Small intestine (tissue), 7 donors: Measurements from ENCODE around the gene MDN1. TPM values are rescaled to one million over a fixed set of nuclear protein-coding genes. Genes with fewer than 3 reads are reported as not detected.

Experiments
- DNase-seq, 2 donors: peaks; one replicate each; pipeline versions ENCODE4 v3.0.0 to v3.0.0-alpha.2; 2013
- FAIRE-seq: peaks from 2 replicates; lab custom pipeline; 2012; peaks lifted over from hg19 to GRCh38; lab: Jason Lieb, UNC
- H3K27ac ChIP-seq, 3 donors: one replicate each; pipeline ENCODE4 v1.5.1; 2013; ENCODE audit warnings: low read length in 2 of 3, mild to moderate bottlenecking in 2 of 3, control low read depth in 1 of 3, inconsistent platforms in 1 of 3, low read depth in 1 of 3, moderate library complexity in 1 of 3
- H3K27me3 ChIP-seq, 3 donors: one replicate each; pipeline ENCODE4 v1.6.1; 2013; ENCODE audit warnings: low read length in 3 of 3, inconsistent platforms in 1 of 3; ENCODE audit not compliant: control insufficient read depth in 3 of 3, insufficient read depth in 3 of 3
- H3K36me3 ChIP-seq, 3 donors: one replicate each; pipeline ENCODE4 v1.6.1; 2013; ENCODE audit warnings: low read length in 3 of 3, inconsistent platforms in 1 of 3, low read depth in 1 of 3, mild to moderate bottlenecking in 1 of 3, moderate library complexity in 1 of 3; ENCODE audit not compliant: control insufficient read depth in 3 of 3, insufficient read depth in 2 of 3
- H3K4me1 ChIP-seq, 3 donors: one replicate each; pipeline ENCODE4 v1.6.1; 2013; ENCODE audit warnings: low read length in 2 of 3, inconsistent platforms in 1 of 3, low read depth in 1 of 3, mild to moderate bottlenecking in 1 of 3, moderate library complexity in 1 of 3; ENCODE audit not compliant: control insufficient read depth in 3 of 3, insufficient read depth in 2 of 3
- H3K4me3 ChIP-seq, 3 donors: one replicate each; pipeline ENCODE4 v1.5.1; 2013; ENCODE audit warnings: low read length in 3 of 3, control low read depth in 1 of 3, inconsistent platforms in 1 of 3, low read depth in 1 of 3, mild to moderate bottlenecking in 1 of 3, moderate library complexity in 1 of 3
- H3K9me3 ChIP-seq, 2 donors: one replicate each; pipeline ENCODE4 v1.6.1; 2013; ENCODE audit warnings: low read depth in 1 of 2, low read length in 1 of 2; ENCODE audit not compliant: control insufficient read depth in 2 of 2, insufficient read depth in 1 of 2
- WGBS, 3 donors: extraction: QIAGEN DNeasy Blood & Tissue Kit; methylation state at CpG; one replicate each; pipeline ENCODE4 v1.1.7; 2013; 5-methylcytosine and 5-hydroxymethylcytosine counted together
- polyA plus RNA-seq, 4 donors: library from polyadenylated mRNA; stranded (reverse) in 3 of 4; unstranded in 1 of 4; fragments of 200-250 nt in 3 of 4; fragments of 120-200 nt in 1 of 4; gene quantifications; one replicate each; pipeline versions ENCODE4 v1.2.1 to v1.2.3, GENCODE V29; 2013
- donor health status: healthy with polysubstance abuse.
- donor health status: control.
- donor health status: control.
- donor health status: Bipolar disorder and iron deficiency.
- donor health status: healthy.

The MDN1 gene
- polyA plus RNA-seq, 4 donors: 8.6 to 24.0 (median 15.3) TPM

GRCh38 chr6:89680150-89680549, 139.4 kb downstream of the MDN1 start:
- 74 to 78% (median 77%) methylated on average over 2 of the region's 2 CpGs for WGBS, 3 donors
- FAIRE-seq: no peak
- peak in 1 of 2 donors; percentile 4 for DNase-seq
- H3K27me3 ChIP-seq: no peaks in the 10 kb centered on the region
- H3K9me3 ChIP-seq: no peaks in the 10 kb centered on the region
- H3K36me3 ChIP-seq: peaks cover 15 to 65% (median 23%) of the 10 kb centered on the region in 3 donors
- H3K27ac ChIP-seq: no peak overlapping the region
- no peak overlapping the region for H3K4me3 ChIP-seq
- H3K4me1 ChIP-seq: no peaks in the 10 kb centered on the region

DNA sequence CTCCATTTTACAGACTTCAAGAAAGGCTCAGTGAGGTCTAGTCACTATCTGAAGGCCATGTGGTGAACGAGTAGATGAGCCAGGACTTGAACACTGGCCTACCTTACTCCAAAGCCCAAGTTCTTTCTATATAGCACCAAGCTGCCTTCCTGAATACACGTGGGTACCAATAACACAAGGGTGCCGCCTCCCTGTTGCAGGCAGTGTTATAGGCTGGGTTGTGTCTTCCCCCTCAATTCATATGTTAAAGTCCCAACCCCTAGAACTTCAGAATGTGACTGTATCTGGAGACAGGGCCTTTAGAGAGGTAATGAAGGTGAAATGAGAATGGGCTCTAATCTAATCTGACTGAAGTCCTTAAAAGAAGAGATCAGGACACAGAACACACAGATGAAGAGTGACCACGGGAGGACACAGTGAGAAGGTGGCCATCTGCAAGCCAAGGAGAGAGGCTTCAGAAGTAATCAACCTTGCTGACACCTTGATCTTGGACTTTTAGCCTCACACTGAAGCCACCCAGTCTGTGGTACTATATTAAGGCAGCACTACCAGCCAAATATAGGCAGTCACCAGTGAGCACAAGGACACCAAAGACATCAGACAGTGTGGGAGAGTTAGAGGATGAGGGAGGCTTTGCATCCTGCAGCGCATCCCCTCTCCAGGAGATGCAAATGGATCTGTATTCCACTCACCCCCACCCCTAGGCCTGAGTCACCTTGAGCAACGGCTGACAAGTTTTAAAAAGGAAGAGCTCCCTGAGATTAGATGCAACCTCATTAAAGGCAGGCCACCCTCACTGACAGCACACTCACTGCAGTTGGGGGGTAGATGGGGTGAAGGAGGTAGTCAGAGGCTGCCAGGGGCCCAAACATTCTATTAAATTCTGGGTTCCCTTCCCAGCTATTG, 140.1 kb downstream of the MDN1 start:
- FAIRE-seq: no peak
- 83 to 85% (median 84%) methylated on average over 6 of the region's 6 CpGs for WGBS, 3 donors
- no peaks in the 10 kb centered on the region for H3K4me1 ChIP-seq

GRCh38 chr6:89678531-89678930, 141.1 kb downstream of the MDN1 start:
- no peak for FAIRE-seq

More for the DNA sequence above, 140.1 kb downstream of the MDN1 start:
- Histone ChIP-seq H3K27ac (no peak overlapping the region), H3K9me3 (no peaks in the 10 kb centered on the region), H3K4me3 (no peak overlapping the region), H3K36me3 (peaks cover 15 to 67% (median 17%) of the 10 kb centered on the region in 3 donors), H3K27me3 (no peaks in the 10 kb centered on the region)
- no peak for DNase-seq

DNA sequence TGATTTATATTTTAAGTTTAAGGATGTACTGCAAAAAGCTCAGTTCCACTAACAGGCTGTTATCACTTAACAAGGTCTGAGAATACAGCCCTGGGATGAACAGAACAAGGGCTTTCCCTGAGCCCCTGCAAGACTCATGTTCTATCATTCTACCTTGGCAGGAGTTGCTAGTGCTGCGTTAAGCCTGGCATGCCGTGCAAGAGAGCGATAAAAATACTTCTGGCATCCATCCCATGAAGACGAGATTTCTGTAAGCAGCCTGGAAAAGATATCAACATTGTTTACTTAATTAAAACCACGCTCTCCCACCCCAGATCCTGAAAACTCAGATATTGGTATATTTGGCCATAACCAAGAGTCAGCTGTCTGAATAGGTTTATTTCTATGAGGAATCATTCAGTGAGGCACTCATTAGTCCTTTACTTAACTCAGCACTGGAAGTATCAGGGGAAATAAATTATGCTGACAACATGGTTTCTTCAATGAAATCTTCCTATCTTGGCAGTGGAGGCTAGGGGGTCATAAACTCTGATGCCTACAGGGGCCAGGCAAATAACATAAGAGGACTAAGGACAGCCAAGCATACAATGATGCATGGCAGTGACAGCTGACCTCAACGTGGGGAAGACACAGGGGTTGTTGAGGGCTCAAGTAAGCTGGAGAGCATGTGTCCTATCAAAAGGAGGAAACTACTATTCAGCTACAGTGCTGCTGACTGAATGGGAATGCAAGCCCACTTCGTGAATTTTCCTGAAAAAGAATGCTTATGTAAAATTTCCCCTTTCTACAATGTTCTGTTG, 143.4 kb downstream of the MDN1 start:
- Histone ChIP-seq H3K4me3 (no peak overlapping the region), H3K4me1 (no peaks in the 10 kb centered on the region), H3K36me3 (peaks cover 16 to 60% (median 29%) of the 10 kb centered on the region in 3 donors), H3K27me3 (no peaks in the 10 kb centered on the region), H3K27ac (no peak overlapping the region), H3K9me3 (no peaks in the 10 kb centered on the region)
- no peak for DNase-seq
- 72 to 84% (median 83%) methylated on average over 7 of the region's 7 CpGs for WGBS, 3 donors
- FAIRE-seq: no peak

More at GRCh38 chr6:89678531-89678930, 141.1 kb downstream of the MDN1 start:
- Histone ChIP-seq H3K27me3 (no peaks in the 10 kb centered on the region), H3K4me1 (no peaks in the 10 kb centered on the region), H3K4me3 (no peak overlapping the region), H3K9me3 (no peaks in the 10 kb centered on the region), H3K27ac (no peak overlapping the region), H3K36me3 (peaks cover 17 to 66% (median 22%) of the 10 kb centered on the region in 3 donors)
- WGBS, 3 donors: 93 to 97% (median 94%) methylated on average over 3 of the region's 3 CpGs
- no peak for DNase-seq

GRCh38 chr6:89670935-89671565, 148.5 kb downstream of the MDN1 start:
- WGBS, 3 donors: 95 to 97% (median 96%) methylated on average over 7 of the region's 7 CpGs
- H3K36me3 ChIP-seq: peaks cover 19 to 36% (median 23%) of the 10 kb centered on the region in 3 donors
- no peak for FAIRE-seq

GRCh38 chr6:89669002-89669401, 150.6 kb downstream of the MDN1 start:
- no peak for FAIRE-seq

More at GRCh38 chr6:89670935-89671565, 148.5 kb downstream of the MDN1 start:
- H3K27ac ChIP-seq: no peak overlapping the region
- H3K27me3 ChIP-seq: no peaks in the 10 kb centered on the region
- H3K4me3 ChIP-seq: no peak overlapping the region
- no peak for DNase-seq
- no peaks in the 10 kb centered on the region for H3K4me1 ChIP-seq
- H3K9me3 ChIP-seq: no peaks in the 10 kb centered on the region

GRCh38 chr6:89667872-89668556, 151.6 kb downstream of the MDN1 start:
- no peaks in the 10 kb centered on the region for H3K9me3 ChIP-seq
- peaks cover 9 to 38% (median 10%) of the 10 kb centered on the region in 3 donors for H3K36me3 ChIP-seq
- H3K27ac ChIP-seq: no peak overlapping the region
- no peaks in the 10 kb centered on the region for H3K27me3 ChIP-seq
- WGBS, 3 donors: 90 to 97% (median 92%) methylated on average over 5 of the region's 5 CpGs
- no peaks in the 10 kb centered on the region for H3K4me1 ChIP-seq
- FAIRE-seq (no peak), DNase-seq (no peak)
- H3K4me3 ChIP-seq: no peak overlapping the region

More at GRCh38 chr6:89669002-89669401, 150.6 kb downstream of the MDN1 start:
- DNase-seq: no peak
- no peak overlapping the region for H3K4me3 ChIP-seq
- H3K36me3 ChIP-seq: peaks cover 15 to 34% (median 16%) of the 10 kb centered on the region in 3 donors
- whole genome bisulfite sequencing, 3 donors: 74 to 81% (median 78%) methylated on average over 6 of the region's 6 CpGs
- H3K27me3 ChIP-seq: no peaks in the 10 kb centered on the region
- no peak overlapping the region for H3K27ac ChIP-seq
- no peaks in the 10 kb centered on the region for H3K9me3 ChIP-seq
- no peaks in the 10 kb centered on the region for H3K4me1 ChIP-seq
